Endometrial microvascular endothelial cells (primary cell): Measurements from ENCODE around the gene JMJD4. TPM values are rescaled to one million over a fixed set of nuclear protein-coding genes. Genes with fewer than 3 reads are reported as not detected.

Experiments used
- in situ Hi-C: cut with HindIII; loops from 2 replicates; pipeline ENCODE4 v1.10.0; 2017; ENCODE audit warnings: low sequenced_read_pairs, low pct_unique_long_range_greater_than_20kb; ENCODE audit errors: inconsistent ontology term
- total RNA-seq: library from RNA; depleted of rRNA; stranded (reverse); fragments of >200 nt; gene quantifications from one replicate; pipeline ENCODE4 v1.2.3, GENCODE V29; 2015; ENCODE audit errors: inconsistent ontology term

The JMJD4 gene
- total RNA-seq, 1 donor from 2014 or later = 23.7 TPM

GRCh38 chr1:227736814-227737432, 1.8 kb upstream of the JMJD4 start:
- in situ Hi-C loops = no loop called here

- in situ Hi-C loops = no loop called here
Observed at GRCh38 chr1:227735539-227736285, 610 bp upstream of the JMJD4 start.

GRCh38 chr1:227734546-227734855, 601 bp downstream of the JMJD4 start:
- in situ Hi-C loops = no loop called here

- in situ Hi-C loops = no loop called here
Observed at GRCh38 chr1:227733751-227734545, 1.2 kb downstream of the JMJD4 start.

GRCh38 chr1:227733309-227733705, 1.8 kb downstream of the JMJD4 start:
- in situ Hi-C loops = no loop called here

GRCh38 chr1:227732586-227733308, 2.4 kb downstream of the JMJD4 start:
- in situ Hi-C loops = no loop called here

- in situ Hi-C loops = no loop called here
Observed at GRCh38 chr1:227731696-227732585, 3.2 kb downstream of the JMJD4 start.

- in situ Hi-C loops = no loop called here
Observed at GRCh38 chr1:227731241-227731677, 3.8 kb downstream of the JMJD4 start.

GRCh38 chr1:227730630-227731151, 4.4 kb downstream of the JMJD4 start:
- in situ Hi-C loops = no loop called here

GRCh38 chr1:227729881-227730629, 5.0 kb downstream of the JMJD4 start:
- in situ Hi-C loops = no loop called here

GRCh38 chr1:227729144-227729880, 5.8 kb downstream of the JMJD4 start:
- in situ Hi-C loops = no loop called here

GRCh38 chr1:227728892-227729143, 6.3 kb downstream of the JMJD4 start:
- in situ Hi-C loops = no loop called here

GRCh38 chr1:227728059-227728891, 6.8 kb downstream of the JMJD4 start:
- in situ Hi-C loops = no loop called here

- in situ Hi-C loops = no loop called here
Observed at GRCh38 chr1:227726924-227727599, 8.0 kb downstream of the JMJD4 start.

- in situ Hi-C loops = no loop called here
Observed at GRCh38 chr1:227726318-227726717, 8.8 kb downstream of the JMJD4 start.

- in situ Hi-C loops = no loop called here
Observed at GRCh38 chr1:227725046-227725445, 10.1 kb downstream of the JMJD4 start.
